ENCODE data around the gene CXorf65.

Gene CXorf65

GRCh38 chrX:71068044-71068918, 38.3 kb downstream of the CXorf65 start, which contains the start of gene SNX12:
TSS of gene SNX12 (minus strand) at chrX:71068334. CDS start at chrX:71068306, 28 bp downstream.
- TF ChIP-seq CTCF (conservative IDR thresholded peaks at IDR 0.05; ENCODE audit: low read length), result no peak

GRCh38 chrX:71067712-71068043, 38.9 kb downstream of the CXorf65 start:
- H3K4me3 ChIP-seq (ENCODE audit: low read length), result peak overlapping the region; percentile 73
- TF ChIP-seq CTCF (conservative IDR thresholded peaks at IDR 0.05; ENCODE audit: low read length), result no peak
- DNase-seq (ENCODE audit: low read depth), result no peak

More at GRCh38 chrX:71068044-71068918, 38.3 kb downstream of the CXorf65 start, which contains the start of gene SNX12:
- peak within 1 kb of the TSS; percentile 73 for H3K4me3 ChIP-seq (ENCODE audit: low read length)
- DNase-seq (ENCODE audit: low read depth), result peak; percentile 95

GRCh38 chrX:71067089-71067488, 39.5 kb downstream of the CXorf65 start:
- peak overlapping the region; percentile 73 for H3K4me3 ChIP-seq (ENCODE audit: low read length)
- TF ChIP-seq CTCF (conservative IDR thresholded peaks at IDR 0.05; ENCODE audit: low read length), result no peak
- no peak for DNase-seq (ENCODE audit: low read depth)

GRCh38 chrX:71060127-71060526, 46.4 kb downstream of the CXorf65 start:
- no peak overlapping the region for H3K4me3 ChIP-seq (ENCODE audit: low read length)
- no peak for DNase-seq (ENCODE audit: low read depth)
- no peak for TF ChIP-seq CTCF (conservative IDR thresholded peaks at IDR 0.05; ENCODE audit: low read length)

- DNase-seq (ENCODE audit: low read depth), result no peak
- H3K4me3 ChIP-seq (ENCODE audit: low read length), result no peak overlapping the region
- no peak for TF ChIP-seq CTCF (conservative IDR thresholded peaks at IDR 0.05; ENCODE audit: low read length)
These were observed 48.6 kb downstream of the CXorf65 start for GRCh38 chrX:71057848-71058530.

- no peak overlapping the region for H3K4me3 ChIP-seq (ENCODE audit: low read length)
- TF ChIP-seq CTCF (conservative IDR thresholded peaks at IDR 0.05; ENCODE audit: low read length), result no peak
- DNase-seq (ENCODE audit: low read depth), result peak; percentile 61
These were observed 49.7 kb downstream of the CXorf65 start for GRCh38 chrX:71056867-71057266.
